ENCODE measurements around the gene MEF2B.

The MEF2B gene

DNA sequence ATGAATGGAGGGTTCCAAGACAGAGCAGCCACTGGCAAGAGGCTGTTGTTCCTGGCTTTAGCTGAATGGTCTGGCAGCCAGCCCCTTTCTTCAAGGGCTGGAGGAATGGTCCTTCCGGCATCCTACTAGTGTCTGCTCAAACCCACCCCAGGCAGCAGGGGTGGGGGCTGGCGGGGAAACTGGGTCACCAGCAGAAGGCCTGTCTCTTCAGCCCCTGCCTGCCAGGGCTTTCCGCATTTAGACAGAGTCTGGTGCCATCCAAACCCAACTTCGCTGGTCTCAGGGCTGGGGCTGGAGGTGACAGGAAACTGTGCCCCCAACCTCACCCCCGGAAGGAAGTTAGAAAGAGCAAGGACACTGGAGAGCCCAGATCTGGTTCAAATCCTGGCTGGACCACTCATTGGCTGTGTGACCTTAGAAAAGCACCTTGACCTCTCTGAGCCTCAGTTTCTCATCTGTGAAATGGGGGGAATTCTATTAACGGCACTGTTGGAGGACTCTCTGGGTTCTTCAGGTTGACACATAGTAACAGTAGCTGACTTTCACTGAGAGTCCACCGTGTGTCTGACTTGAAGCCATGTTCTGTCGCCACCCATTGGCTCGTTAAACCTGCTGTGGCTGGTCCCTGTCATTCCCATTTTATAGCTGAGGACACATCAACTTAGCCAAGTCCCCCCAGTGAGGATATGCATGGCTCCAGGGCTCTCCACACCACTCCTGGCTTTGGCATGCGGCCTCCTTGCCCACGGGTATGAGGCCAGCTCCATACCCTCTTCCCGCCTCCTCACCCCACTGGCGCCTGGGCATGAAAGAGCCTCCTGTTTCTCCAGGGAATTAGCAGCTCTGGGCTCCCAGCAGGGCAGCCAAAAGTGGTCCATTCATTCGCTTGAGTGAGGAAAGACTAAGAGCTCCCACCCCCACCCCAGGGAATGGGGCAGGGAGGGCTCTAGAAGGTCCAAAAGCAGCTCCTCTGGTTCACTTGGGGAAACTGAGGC is 35.6 kb upstream of the MEF2B start:
- H3K4me3 ChIP-seq (ENCODE audit: low read depth, low read length): no peak overlapping the region
- in situ Hi-C loops (cut with HindIII; ENCODE audit: low sequenced_read_pairs): no loop called here
- no peak for DNase-seq (ENCODE audit: low read depth)
- TF ChIP-seq, protein P1, sequence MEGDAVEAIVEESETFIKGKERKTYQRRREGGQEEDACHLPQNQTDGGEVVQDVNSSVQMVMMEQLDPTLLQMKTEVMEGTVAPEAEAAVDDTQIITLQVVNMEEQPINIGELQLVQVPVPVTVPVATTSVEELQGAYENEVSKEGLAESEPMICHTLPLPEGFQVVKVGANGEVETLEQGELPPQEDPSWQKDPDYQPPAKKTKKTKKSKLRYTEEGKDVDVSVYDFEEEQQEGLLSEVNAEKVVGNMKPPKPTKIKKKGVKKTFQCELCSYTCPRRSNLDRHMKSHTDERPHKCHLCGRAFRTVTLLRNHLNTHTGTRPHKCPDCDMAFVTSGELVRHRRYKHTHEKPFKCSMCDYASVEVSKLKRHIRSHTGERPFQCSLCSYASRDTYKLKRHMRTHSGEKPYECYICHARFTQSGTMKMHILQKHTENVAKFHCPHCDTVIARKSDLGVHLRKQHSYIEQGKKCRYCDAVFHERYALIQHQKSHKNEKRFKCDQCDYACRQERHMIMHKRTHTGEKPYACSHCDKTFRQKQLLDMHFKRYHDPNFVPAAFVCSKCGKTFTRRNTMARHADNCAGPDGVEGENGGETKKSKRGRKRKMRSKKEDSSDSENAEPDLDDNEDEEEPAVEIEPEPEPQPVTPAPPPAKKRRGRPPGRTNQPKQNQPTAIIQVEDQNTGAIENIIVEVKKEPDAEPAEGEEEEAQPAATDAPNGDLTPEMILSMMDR (IDR thresholded peaks at IDR 0.05; ENCODE audit: low read depth, low read length, missing control alignments): no peak

DNA sequence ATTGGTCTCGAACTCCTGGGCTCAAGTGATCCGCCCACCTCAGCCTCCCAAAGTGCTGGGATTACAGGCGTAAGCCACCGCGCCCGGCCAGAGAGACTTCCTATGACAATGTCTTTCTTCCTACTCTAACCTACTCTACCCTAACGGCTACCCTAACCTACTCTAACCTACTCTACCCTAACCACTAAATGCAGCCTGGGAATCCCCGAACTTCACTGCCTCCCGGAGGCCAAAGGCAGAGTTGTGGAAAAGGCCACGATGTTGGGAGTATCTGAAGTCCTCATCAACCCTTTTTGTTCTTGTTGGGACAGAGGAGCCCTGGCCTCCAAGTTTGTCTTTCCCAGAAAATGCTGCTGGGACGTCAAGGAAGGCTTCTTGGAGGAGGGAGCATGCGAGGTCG is 34.1 kb upstream of the MEF2B start:
- no peak overlapping the region for H3K4me3 ChIP-seq (ENCODE audit: low read depth, low read length)
- TF ChIP-seq, protein P1 (IDR thresholded peaks at IDR 0.05; ENCODE audit: low read depth, low read length, missing control alignments): no peak
- in situ Hi-C loops (cut with HindIII; ENCODE audit: low sequenced_read_pairs): no loop called here
- no peak for DNase-seq (ENCODE audit: low read depth)

DNA sequence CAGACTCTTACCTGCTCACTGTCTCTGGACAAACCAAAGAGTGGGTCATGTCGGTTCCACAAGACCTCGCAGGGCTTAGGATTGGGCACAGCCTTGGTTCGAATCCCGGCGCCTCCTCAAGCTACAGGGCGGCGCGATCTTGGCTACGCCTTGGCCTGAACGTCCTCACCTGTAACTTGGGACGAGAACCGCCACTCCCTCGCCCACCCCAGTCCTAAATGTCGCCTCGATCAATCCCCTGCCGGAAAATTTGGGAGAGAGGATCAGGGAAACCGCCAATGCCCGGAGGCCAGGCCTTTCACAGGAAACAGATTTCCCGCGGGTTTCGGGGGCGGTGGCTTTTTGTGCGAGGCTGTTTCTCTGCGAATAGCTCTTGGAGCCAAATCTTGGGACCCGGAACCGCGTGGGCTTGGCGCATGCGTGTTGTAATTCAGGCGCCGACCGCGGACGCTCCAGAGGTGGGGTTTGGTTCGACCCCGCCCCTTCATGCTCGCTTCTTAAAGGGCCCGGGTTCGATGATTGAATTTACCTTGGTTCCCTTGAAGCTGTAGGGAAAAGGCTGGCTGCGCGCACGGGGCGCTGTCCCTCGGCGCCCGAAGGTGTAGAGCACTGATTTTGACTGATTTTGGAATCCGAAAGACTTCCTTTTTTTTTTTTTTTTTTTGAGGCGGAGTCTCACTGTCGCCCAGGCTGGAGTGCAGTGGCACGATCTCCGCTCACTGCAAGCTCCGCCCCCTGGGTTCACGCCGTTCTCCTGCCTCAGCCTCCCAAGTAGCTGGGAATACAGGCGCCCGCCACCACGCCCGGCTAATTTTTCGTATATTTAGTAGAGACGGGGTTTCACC is 33.2 kb upstream of the MEF2B start, which contains the start of gene NR2C2AP:
TSS of gene NR2C2AP (minus strand) at position 403 of the 845 bp plus-strand sequence. CDS start at position 49, 354 bp downstream.
- TF ChIP-seq, protein P1 (IDR thresholded peaks at IDR 0.05; ENCODE audit: low read depth, low read length, missing control alignments): no peak
- DNase-seq (ENCODE audit: low read depth): peak; percentile 77

DNA sequence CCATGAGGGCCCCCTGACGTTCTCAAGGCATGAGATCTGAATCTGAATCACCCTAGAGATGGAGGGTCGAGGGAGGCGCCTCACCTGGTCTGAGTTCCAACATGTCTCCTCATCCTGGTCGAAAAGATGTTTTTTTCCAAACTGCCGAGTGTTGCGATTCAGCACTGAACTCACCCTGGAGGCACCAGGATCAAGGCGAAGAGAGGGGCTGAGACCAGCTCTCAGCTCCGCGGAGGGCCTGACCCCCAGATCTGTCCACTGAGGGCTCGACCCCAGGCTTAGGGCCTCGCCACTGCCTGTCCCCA is 32.6 kb upstream of the MEF2B start:
- in situ Hi-C loops (cut with HindIII; ENCODE audit: low sequenced_read_pairs): no loop called here
- no peak for DNase-seq (ENCODE audit: low read depth)
- TF ChIP-seq, protein P1 (IDR thresholded peaks at IDR 0.05; ENCODE audit: low read depth, low read length, missing control alignments): no peak
- H3K4me3 ChIP-seq (ENCODE audit: low read depth, low read length): peak overlapping the region; percentile 71

More for the DNA sequence above, 33.2 kb upstream of the MEF2B start, which contains the start of gene NR2C2AP:
- H3K4me3 ChIP-seq (ENCODE audit: low read depth, low read length): peak within 1 kb of the TSS; percentile 71
- in situ Hi-C loops (cut with HindIII; ENCODE audit: low sequenced_read_pairs): no loop called here

DNA sequence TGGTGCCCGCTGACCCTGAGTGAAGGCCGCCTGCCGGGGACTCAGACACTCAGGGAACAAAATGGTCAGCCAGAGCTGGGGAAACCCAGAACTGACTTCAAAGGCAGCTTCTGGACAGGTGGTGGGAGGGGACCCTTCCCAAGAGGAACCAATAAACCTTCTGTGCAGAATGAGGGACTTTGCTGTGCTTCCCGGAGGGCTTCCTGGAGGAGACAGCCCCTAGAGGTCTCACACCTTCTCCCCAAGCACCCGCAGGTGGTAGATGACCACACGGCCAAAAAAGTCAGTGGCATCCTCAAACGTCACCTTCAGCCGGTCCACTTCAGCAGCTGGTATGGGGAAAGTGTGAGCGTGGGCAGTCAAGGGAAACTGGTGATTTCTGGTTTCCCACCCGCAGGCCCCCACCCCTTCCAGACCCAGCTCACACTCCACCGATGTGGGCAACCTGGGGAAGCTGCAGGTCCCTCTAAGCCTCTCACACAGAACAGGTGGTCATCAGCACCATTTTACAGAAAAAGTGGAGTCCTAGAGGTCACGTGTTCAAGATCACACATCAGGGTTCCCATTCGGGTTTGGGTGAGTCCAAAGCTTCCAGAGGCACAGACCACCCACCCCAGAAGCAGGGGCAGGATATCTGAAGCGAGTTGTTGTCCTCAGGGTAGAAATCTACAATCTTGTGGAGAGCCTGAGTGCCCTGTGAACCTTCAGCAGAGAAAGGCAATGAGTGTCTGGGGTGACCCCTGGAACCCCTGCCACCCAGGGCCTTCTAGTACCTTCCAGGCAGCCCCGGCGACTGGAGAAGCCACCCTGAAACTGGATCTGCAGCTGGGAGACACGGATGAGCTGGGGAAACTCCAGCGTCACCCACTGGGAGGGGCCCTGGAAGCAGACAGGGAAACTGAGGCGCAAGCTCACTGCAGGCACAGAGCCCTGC is 31.9 kb upstream of the MEF2B start:
- TF ChIP-seq, protein P1 (IDR thresholded peaks at IDR 0.05; ENCODE audit: low read depth, low read length, missing control alignments): no peak
- H3K4me3 ChIP-seq (ENCODE audit: low read depth, low read length): peak overlapping the region; percentile 71

More for the DNA sequence above, 31.9 kb upstream of the MEF2B start:
- no peak for DNase-seq (ENCODE audit: low read depth)
- in situ Hi-C loops (cut with HindIII; ENCODE audit: low sequenced_read_pairs): no loop called here
